A549 (cell line): ENCODE data around the gene NDUFA11.

Experiments used
- CEBPB ChIP-seq, 2 experiments: fragments of >200 bp in 1 of 2; sonication (Bioruptor Twin) in 1 of 2; formaldehyde crosslinking in 1 of 2; IDR thresholded peaks; 2 replicates each; pipeline ENCODE4 v1.6.1; 2012 to 2016
- HDAC2 ChIP-seq: fragments of 200-600 bp; sonication (generic); IDR thresholded peaks from 2 replicates; pipeline ENCODE4 v1.6.1; 2016
- REST ChIP-seq: fragments of 200-600 bp; sonication (generic); IDR thresholded peaks from 2 replicates; pipeline ENCODE4 v1.6.1; 2016; ENCODE audit warnings: antibody characterized with exemption, mild to moderate bottlenecking, moderate library complexity
- TF ChIP-seq, protein P1 (sequence below): fragments of >200 bp; sonication (Bioruptor Twin); formaldehyde crosslinking; IDR thresholded peaks from 3 replicates; pipeline ENCODE4 v1.5.1; 2016

DNA sequence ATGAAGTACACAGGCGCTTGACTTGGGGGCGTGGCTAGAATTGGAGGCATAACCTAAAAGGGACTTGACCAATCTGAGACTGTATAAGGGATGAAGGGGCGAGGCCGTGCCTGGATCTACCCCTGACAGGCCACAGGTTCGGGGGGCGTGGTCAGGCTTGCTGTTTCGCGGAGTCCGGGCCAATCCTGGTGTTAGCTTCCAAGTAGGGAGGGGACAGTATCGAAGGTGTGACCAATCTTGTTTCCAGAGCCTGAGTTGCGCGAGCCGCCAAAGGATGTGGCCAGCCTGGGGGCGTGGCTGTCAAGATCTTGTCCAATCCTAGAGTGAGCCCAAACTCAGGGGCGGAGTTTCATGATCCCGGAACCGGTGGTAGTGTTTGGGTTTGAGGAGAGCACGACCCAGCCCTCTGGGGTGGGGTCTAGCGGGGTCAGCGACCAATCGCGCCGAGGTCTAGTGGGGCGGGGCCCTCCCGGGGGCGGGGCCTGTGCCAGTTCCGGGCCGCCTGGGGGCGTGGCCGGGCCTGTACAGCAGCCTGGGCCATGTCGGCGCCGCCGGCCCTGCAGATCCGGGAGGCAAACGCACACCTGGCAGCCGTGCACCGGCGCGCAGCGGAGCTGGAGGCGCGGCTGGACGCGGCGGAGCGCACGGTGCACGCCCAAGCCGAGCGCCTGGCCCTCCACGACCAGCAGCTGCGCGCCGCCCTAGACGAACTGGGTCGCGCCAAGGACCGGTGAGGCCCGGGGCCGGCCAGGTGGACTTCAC, 943 bp upstream of the NDUFA11 start, which contains the start of gene VMAC:
- TF ChIP-seq REST (no peak), HDAC2 (no peak), CEBPB (IDR thresholded peaks at IDR 0.05) (no peak)
- TF ChIP-seq, protein P1, sequence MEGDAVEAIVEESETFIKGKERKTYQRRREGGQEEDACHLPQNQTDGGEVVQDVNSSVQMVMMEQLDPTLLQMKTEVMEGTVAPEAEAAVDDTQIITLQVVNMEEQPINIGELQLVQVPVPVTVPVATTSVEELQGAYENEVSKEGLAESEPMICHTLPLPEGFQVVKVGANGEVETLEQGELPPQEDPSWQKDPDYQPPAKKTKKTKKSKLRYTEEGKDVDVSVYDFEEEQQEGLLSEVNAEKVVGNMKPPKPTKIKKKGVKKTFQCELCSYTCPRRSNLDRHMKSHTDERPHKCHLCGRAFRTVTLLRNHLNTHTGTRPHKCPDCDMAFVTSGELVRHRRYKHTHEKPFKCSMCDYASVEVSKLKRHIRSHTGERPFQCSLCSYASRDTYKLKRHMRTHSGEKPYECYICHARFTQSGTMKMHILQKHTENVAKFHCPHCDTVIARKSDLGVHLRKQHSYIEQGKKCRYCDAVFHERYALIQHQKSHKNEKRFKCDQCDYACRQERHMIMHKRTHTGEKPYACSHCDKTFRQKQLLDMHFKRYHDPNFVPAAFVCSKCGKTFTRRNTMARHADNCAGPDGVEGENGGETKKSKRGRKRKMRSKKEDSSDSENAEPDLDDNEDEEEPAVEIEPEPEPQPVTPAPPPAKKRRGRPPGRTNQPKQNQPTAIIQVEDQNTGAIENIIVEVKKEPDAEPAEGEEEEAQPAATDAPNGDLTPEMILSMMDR, result no peak
